ENCODE data around the gene GPC6.

DNA sequence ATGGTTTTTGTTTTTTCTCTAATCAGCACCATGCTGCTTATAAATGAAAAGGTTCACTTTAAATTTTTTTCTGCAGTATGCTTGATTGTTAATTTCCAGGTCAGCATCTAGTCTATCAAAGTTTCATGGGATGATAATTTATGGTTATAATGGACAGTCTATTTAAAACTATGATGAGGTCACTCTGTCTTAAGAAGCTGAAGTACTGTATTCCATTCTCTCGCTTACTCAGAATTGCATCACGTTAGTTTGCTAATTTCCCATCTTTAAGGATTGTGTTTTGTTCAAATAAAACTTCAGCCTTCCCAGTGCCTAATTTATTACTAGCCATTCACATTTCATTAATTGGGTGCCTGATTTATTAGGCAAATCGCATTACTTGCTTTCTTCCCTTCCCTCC is 94.3 kb downstream of the GPC6 start:
- TF ChIP-seq, protein P1, sequence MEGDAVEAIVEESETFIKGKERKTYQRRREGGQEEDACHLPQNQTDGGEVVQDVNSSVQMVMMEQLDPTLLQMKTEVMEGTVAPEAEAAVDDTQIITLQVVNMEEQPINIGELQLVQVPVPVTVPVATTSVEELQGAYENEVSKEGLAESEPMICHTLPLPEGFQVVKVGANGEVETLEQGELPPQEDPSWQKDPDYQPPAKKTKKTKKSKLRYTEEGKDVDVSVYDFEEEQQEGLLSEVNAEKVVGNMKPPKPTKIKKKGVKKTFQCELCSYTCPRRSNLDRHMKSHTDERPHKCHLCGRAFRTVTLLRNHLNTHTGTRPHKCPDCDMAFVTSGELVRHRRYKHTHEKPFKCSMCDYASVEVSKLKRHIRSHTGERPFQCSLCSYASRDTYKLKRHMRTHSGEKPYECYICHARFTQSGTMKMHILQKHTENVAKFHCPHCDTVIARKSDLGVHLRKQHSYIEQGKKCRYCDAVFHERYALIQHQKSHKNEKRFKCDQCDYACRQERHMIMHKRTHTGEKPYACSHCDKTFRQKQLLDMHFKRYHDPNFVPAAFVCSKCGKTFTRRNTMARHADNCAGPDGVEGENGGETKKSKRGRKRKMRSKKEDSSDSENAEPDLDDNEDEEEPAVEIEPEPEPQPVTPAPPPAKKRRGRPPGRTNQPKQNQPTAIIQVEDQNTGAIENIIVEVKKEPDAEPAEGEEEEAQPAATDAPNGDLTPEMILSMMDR (IDR thresholded peaks at IDR 0.05) = no peak
- TF ChIP-seq EZH2 (IDR thresholded peaks at IDR 0.05) = no peak
- TF ChIP-seq EZH2phosphoT487 (IDR thresholded peaks at IDR 0.05) = no peak

Measured in neural progenitor cell (in vitro differentiated cells).